ENCODE data around the gene STRC. TPM values are rescaled to one million over a fixed set of nuclear protein-coding genes. Genes with fewer than 3 reads are reported as not detected.
"Not testable (repeated sequence)": the region's sequence is repeated elsewhere in the genome, so short reads cannot be mapped to it uniquely, and the experiment has no call there.

The STRC gene
- total and polyA plus RNA-seq, 8 donors: 0.25 to 5.8 (median 0.78) TPM; not detected in 1

DNA sequence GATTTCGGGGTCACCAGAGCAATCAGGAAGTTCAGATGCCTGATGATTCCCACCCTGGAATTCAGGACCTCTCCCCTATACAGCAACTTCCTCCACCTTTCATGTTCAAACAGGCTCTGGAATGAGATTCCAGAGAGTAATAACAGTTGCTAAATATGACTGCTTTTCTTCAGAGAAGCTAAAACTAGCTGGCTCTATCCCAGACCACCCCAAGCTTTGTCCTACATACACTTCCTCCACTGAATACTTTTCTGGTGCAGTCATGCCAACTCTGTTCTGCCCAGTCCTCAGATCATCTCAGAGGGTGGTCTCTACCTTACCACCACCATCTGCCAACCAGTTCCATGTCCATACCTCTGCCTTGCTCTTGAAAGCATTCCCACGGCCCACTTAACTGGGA lies 52.0 kb downstream of the STRC start:
- H3K27ac ChIP-seq; H3K4me3 ChIP-seq; H3K36me3 ChIP-seq; H3K9me3 ChIP-seq; H3K4me1 ChIP-seq; DNase-seq; H3K27me3 ChIP-seq; intact Hi-C loops (cut with DNase I; ENCODE audit: low total_unique reads): not testable (repeated sequence)
- WGBS, 5 donors: no CpG with 5 or more reads among the region's 2 CpGs

DNA sequence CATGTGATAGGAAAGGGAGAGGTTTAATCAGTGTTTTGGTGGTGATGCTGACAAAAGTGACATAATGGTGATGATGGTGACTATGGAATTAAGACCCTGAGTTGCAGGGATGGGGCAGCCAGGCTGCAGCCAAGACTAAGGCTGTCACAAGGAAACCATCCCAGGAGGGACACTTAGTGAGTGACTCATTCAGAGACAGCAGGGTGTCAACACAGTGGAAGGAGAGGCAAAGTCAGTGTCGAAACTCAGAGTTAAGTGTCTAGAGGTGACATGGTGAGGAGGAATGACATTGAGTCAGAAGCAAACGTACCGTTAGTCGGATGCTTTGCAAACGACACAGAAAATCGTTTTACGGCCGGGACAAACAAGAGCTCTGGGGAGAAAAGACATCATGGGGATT lies 54.8 kb downstream of the STRC start:
- DNase-seq; H3K36me3 ChIP-seq; H3K27ac ChIP-seq; H3K27me3 ChIP-seq; H3K9me3 ChIP-seq; H3K4me1 ChIP-seq; H3K4me3 ChIP-seq; intact Hi-C loops (cut with DNase I; ENCODE audit: low total_unique reads): not testable (repeated sequence)
- WGBS, 5 donors: no CpG with 5 or more reads among the region's 8 CpGs

DNA sequence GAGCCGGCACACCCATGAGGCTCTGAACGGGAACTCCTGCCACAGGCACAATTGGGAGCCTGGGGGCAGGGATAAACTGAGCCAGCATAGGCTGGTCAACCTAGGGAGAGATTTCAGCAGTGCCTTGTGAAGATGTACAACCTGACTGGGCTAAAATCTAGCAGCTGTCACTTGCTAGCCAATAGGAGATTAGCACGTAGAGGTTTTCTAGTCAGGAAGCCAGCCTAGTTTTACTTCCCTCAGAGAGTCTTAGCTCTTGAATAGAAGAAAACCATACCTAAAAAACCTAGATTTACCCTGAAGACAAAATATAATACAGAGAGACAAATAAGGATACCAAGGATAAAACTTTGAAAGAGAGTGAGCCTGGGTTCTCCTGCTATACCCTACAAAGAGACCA lies 55.8 kb downstream of the STRC start:
- WGBS, 5 donors: 86 to 100% (median 96%) methylated on average over 2 of the region's 3 CpGs; no CpG with 5 or more reads in 2 of the 5 donors
- intact Hi-C loops (cut with DNase I; ENCODE audit: low total_unique reads); H3K4me3 ChIP-seq; DNase-seq; H3K4me1 ChIP-seq; H3K27ac ChIP-seq; H3K27me3 ChIP-seq; H3K9me3 ChIP-seq: not testable (repeated sequence)
- peaks cover 0 to 15% (median 13%) of the 10 kb centered on the region in 4 donors for H3K36me3 ChIP-seq

DNA sequence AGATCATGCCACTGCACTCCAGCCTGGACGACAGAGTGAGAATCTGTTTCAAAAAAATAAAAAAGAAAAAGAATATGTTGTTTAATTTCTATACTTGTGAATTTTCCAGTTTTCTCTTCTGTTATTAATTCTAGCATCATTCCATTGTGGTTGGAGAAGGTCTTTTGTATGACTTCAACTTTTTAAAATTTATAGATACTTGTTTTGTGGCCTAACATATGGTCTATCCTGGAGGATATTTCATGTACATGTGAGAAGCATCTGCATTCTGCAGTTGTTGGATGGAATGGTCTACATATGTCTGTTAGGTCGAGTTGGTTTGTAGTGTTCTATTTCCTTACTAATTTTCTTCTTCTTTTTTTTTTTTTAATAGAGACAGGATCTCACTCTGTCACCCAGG lies 65.6 kb downstream of the STRC start:
- Histone ChIP-seq H3K9me3 (no peaks in the 10 kb centered on the region), H3K27ac (no peak overlapping the region), H3K4me3 (no peak overlapping the region), H3K36me3 (peaks cover 6 to 63% (median 57%) of the 10 kb centered on the region in 4 donors), H3K4me1 (no peaks in the 10 kb centered on the region), H3K27me3 (no peaks in the 10 kb centered on the region)
- 78 to 88% (median 84%) methylated on average over 2 of the region's 2 CpGs for WGBS, 5 donors
- intact Hi-C loops (cut with DNase I; ENCODE audit: low total_unique reads): no loop called here
- DNase-seq: no peak
- TF ChIP-seq POLR2A (IDR thresholded peaks at IDR 0.05): no peak
- TF ChIP-seq POLR2AphosphoS5 (IDR thresholded peaks at IDR 0.05): no peak
- TF ChIP-seq, protein P1, sequence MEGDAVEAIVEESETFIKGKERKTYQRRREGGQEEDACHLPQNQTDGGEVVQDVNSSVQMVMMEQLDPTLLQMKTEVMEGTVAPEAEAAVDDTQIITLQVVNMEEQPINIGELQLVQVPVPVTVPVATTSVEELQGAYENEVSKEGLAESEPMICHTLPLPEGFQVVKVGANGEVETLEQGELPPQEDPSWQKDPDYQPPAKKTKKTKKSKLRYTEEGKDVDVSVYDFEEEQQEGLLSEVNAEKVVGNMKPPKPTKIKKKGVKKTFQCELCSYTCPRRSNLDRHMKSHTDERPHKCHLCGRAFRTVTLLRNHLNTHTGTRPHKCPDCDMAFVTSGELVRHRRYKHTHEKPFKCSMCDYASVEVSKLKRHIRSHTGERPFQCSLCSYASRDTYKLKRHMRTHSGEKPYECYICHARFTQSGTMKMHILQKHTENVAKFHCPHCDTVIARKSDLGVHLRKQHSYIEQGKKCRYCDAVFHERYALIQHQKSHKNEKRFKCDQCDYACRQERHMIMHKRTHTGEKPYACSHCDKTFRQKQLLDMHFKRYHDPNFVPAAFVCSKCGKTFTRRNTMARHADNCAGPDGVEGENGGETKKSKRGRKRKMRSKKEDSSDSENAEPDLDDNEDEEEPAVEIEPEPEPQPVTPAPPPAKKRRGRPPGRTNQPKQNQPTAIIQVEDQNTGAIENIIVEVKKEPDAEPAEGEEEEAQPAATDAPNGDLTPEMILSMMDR (IDR thresholded peaks at IDR 0.05): no peak
- TF ChIP-seq EP300 (IDR thresholded peaks at IDR 0.05): no peak

DNA sequence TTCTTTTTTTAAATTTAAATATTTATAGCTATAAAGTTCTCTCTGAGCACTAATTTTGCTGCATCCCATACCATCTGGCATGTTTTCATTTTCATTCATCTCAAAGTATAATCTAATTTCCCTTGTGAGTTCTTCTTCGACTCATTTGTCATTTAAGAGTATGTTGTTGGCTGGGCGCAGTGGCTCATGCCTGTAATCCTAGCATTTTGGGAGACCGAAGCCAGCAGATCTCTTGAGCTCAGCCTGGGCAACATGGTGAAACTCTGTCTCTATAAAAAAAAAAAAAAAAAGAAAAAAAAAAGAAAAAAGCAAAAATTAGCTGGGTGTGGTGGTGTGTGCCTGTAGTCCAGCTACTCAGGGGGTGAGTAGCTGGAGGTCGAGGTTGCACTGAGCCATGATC lies 66.3 kb downstream of the STRC start:
- WGBS, 5 donors: 94 to 99% (median 97%) methylated on average over 4 of the region's 4 CpGs
- no peak for DNase-seq
- peaks cover 10 to 63% (median 56%) of the 10 kb centered on the region in 4 donors for H3K36me3 ChIP-seq
- TF ChIP-seq, protein P1 (IDR thresholded peaks at IDR 0.05): no peak
- no peak for TF ChIP-seq EP300 (IDR thresholded peaks at IDR 0.05)
- no peak for TF ChIP-seq POLR2A (IDR thresholded peaks at IDR 0.05)
- TF ChIP-seq POLR2AphosphoS5 (IDR thresholded peaks at IDR 0.05): no peak
- H3K4me3 ChIP-seq: no peak overlapping the region
- H3K9me3 ChIP-seq: peaks cover 0 to 5% (median 2%) of the 10 kb centered on the region in 4 donors
- intact Hi-C loops (cut with DNase I; ENCODE audit: low total_unique reads): no loop called here
- H3K27me3 ChIP-seq: no peaks in the 10 kb centered on the region
- no peak overlapping the region for H3K27ac ChIP-seq
- no peaks in the 10 kb centered on the region for H3K4me1 ChIP-seq

DNA sequence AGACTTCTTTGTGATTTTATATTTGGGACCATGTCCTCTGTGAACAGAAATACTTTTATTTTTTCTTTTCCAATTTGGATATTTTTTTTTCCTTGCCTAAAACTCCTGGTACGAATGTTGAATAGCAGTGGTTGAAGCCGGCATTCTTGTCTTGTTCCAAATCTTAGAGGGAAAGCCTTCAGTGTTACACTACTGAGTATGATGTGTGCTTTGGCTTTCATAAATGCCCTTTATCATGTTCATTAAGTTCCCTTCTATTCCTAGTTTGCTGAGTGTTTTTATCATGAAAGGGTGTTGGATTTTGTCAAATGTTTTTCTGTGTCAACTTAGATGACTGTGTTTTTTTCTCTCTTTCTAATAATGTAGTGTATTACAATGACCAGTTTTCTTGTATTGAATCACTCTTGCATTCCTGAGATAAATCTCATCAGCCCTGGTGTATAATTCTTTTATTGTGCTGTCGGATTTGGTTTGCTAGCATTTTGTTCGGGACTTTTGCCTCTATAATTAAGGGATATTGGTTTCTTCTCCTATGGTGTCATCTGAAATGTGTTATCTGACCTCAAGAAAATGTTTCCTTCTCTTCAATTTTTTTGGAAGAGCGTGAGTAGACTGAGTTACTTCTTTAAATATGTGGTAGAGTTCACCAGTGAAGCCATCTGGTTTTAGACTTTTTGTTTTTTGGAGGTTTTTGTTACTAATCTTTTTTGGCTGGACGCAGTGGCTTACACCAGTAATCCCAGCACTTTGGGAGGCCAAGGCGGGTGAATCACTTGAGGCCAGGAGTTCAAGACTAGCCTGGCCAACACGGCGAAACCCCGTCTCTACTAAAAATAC lies 67.9 kb downstream of the STRC start:
- no peak for DNase-seq
- no peak for TF ChIP-seq POLR2A (IDR thresholded peaks at IDR 0.05)
- no peak for TF ChIP-seq POLR2AphosphoS5 (IDR thresholded peaks at IDR 0.05)
- TF ChIP-seq EP300 (IDR thresholded peaks at IDR 0.05): no peak
- TF ChIP-seq, protein P1 (IDR thresholded peaks at IDR 0.05): no peak

More for the DNA sequence above, 67.9 kb downstream of the STRC start:
- peaks cover 0 to 6% (median 3%) of the 10 kb centered on the region in 4 donors for H3K9me3 ChIP-seq
- no peak overlapping the region for H3K27ac ChIP-seq
- H3K36me3 ChIP-seq: peaks cover 5 to 48% (median 43%) of the 10 kb centered on the region in 4 donors
- intact Hi-C loops (cut with DNase I; ENCODE audit: low total_unique reads): no loop called here
- no peaks in the 10 kb centered on the region for H3K27me3 ChIP-seq
- WGBS, 5 donors: 71 to 74% (median 72%) methylated on average over 10 of the region's 10 CpGs
- no peak overlapping the region for H3K4me3 ChIP-seq
- H3K4me1 ChIP-seq: no peaks in the 10 kb centered on the region

Data from stomach (tissue), 9 donors.